Forelimb muscle (tissue), 1 donor: ENCODE data around the gene SST. TPM values are rescaled to one million over a fixed set of nuclear protein-coding genes. Genes with fewer than 3 reads are reported as not detected.
A peak's percentile ranks its signal among the peaks of the same experiment; 100 is the strongest.
"Not testable (repeated sequence)": the region's sequence is repeated elsewhere in the genome, so short reads cannot be mapped to it uniquely, and the experiment has no call there.

Experiments
- DNase-seq: peaks from one replicate; pipeline ENCODE4 v3.0.0-alpha.2; 2013; ENCODE audit warnings: low read depth
- polyA plus RNA-seq: library from polyadenylated mRNA; unstranded; fragments of 120-200 nt; gene quantifications from one replicate; pipeline ENCODE4 v1.2.1, GENCODE V29; 2013; ENCODE audit not compliant: insufficient read length

The SST gene
- polyA plus RNA-seq, 1 donor, result not detected

DNA sequence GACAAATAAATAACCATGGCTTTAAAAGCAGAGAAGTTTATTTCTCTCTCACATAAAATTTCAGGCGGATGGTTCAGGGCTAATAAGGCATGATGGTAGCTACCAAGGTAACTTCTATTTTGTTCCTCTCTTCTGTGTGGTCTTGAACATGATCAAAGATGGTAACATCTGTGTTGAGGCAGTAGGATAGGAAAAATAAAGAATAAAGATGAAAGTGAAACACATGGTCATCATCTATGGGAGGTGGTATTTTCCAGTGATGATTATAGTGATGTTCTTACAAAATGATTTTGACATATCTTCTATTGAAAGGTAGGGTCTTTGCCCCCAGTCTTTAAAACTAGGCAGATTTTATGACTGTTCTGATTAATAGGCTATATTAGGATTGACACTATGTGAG, 14.2 kb upstream of the SST start:
- no peak for DNase-seq

- DNase-seq, result not testable (repeated sequence)
Measured at GRCh38 chr3:187681756-187682155, 11.6 kb upstream of the SST start.

DNA sequence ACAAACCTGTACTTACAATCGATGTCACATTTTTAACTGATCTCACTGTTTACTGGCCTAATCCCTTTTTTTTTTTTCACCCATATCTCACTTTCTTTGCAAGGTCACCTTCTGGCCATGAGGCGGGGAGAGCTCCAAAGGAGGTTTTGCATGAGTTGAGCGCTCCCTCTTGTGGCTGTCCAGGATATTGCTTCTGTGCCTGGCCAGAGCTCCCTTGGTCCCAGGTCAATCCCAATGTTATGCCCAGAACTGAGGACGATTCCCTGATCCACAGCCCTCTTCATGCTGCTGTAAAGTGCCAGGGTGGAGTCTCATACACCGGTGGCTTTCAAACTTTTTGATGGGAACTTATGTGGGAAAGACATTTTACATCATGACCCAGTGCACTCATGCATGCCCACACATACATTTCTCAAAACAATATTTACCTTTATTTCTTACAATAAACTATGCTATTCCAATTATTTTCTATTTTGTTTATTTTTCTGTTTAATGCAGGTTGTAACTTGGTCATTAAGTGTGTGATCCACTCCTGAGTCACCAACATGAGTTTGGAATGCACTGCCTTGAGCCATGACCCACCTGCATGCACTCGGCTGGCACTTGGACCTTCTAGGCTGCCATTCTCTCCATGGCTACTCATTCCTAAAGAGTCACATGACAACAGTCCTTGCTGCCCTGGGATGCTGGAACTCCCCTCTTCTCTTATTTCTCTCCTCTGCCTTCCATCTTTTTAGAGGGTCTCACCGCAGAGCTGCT, 9.6 kb upstream of the SST start:
- DNase-seq, result peak; percentile 11

- DNase-seq, result peak; percentile 20
Measured at GRCh38 chr3:187678726-187679268, 8.6 kb upstream of the SST start.

DNA sequence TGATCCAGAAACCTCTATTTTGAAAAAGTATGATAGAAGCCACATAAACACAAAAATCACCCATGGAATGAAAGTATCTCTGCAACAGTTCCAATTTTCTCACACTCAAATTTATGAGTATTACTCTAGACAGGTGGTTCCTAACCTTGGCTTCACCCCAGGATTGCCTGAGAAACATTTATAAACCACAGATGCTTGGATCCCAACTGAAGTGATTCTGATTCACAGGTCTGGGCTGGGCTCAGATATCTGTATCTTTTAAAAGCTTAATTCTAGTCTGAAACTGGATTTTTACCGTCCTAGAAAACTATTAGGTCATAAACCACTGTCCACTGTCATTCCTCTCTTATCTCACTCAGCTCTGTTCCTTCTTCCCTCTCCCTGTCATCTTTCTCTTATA, 7.4 kb upstream of the SST start:
- no peak for DNase-seq

DNA sequence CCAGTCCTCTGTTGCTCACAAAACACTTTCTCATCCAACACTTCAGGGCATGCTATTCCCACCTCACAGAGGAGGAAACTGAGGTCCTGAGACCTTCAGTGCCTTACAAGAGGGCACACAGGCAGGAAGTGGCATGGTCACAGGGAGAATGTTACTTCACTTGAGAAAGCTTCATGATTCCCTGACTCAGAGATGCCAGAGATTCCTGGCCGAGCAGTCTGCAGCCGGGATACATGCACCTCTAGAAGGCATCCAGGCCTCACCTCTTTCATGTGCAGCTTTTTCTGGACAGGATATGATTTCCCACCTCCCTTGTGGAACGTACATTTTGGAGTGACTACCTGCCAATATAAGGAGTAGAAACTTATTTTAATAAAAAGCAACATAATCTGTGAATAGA, 2.8 kb upstream of the SST start:
- DNase-seq, result no peak

DNA sequence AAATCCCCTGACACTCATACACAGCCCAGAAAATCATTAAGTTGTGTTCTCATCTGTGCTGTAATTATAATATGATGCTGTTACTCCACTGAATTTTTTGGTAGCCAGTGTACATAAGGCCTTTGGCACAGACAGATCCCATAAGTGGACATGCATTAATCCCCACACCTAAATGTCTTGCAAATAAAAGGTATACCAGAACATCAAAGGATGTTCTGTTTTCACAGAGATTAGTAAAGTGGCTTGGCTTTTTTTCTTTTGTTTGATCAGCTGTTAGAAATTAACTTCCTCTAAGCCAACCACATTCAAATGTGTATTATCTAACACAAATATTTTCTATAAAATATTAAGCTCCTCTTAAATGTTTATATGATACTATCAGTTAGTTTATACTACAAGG, 2.7 kb downstream of the SST start:
- DNase-seq, result no peak

GRCh38 chr3:187665764-187666402, 4.3 kb downstream of the SST start:
- no peak for DNase-seq

GRCh38 chr3:187665010-187665409, 5.2 kb downstream of the SST start:
- DNase-seq, result no peak

DNA sequence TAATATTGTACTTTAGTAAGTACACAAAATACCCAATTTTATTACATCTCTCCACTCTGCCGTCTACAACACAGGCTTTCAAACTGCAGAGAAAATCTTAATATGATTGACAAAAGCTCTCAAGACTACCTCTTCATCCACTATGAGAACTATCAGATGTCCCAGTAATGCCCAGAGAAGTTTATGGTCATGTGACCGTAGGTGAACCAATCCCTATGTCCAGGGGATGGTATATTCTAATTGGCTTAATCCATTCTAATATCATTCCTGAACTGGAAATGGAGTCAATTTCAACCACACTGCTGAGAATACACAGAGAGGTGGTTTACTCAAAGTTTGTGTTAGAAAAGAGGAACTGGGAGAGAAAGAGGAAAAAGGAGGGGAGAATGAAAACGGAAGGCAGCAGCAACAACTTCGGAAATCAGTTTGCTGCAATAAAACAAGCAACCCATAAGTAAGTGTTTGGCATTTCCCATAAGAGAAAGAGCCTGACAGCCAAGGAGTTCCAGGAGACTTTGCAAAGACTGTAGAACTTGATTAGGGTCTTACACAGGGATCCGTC, 7.3 kb downstream of the SST start:
- DNase-seq, result no peak

DNA sequence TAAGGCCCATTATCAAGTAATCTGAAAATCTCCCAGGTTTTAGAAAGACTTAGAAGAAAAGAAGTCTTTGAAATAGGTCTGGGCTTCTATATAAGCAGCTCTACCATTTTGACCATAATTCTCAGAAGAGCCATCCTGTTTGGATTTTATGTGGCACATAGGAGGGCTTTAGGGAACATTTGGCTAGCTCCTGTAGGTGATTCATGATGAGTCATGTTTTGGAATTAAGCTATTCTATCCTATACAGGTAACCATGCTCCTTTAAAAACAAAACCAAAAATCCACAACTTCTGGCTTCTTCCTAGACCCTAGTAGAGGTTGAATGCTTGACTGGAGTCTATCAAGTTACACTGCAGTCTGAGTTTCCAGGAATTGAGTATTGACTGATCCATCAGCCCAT, 8.9 kb downstream of the SST start:
- no peak for DNase-seq

- DNase-seq, result no peak
Measured at GRCh38 chr3:187651282-187651681, 18.9 kb downstream of the SST start.

GRCh38 chr3:187648177-187648576, 22.0 kb downstream of the SST start:
- no peak for DNase-seq

GRCh38 chr3:187646906-187647660, 23.1 kb downstream of the SST start:
- DNase-seq, result no peak

DNA sequence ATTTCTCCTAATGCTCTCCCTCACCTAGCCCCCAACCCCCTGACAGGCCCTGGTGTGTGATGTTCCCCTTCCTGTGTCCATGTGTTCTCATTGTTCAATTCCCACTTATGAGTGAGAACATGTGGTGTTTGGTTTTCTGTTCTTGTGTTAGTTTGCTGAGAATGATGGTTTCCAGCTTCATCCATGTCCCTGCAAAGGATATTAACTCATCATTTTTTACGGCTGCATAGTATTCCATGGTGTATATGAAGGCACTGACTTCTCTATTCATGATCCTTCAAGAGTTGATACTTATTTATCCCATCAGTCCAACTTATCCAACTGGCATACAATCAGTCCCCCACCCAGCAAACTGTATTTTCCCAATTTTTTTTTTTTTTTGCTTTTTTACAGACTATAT, 24.8 kb downstream of the SST start:
- DNase-seq, result not testable (repeated sequence)

- no peak for DNase-seq
Measured at GRCh38 chr3:187642861-187643260, 27.3 kb downstream of the SST start.

DNA sequence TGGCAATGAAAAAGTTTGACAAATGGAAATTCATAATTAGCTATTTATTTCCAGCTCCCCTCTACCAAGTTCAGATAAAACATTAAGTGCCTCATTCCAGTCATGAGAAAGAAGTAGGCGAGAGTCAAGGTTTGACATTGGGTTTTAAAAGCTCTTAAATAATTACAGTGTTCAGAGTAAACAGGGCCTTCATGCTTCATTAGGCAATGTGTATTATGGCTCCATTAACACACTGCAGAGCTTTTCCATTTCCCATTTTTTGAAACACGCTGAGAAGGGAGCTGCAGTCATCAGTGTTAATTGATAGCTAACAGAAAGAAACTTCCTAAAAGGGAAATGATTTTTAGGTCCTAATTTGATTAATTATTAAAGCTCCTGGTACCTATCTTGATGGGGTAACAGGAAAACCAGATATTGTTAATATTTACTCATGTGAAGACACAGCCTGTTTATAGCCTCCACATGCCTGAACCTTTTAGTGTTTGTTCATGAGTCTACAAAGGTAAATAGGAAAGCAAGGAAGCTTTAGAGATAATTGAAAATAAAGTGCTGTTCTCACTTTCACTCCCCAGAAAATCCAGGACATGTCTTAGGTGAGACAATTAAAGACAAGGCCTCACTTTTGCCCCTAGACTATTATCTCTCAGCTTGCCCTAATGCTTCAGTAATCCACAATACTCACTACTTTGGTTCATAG, 28.7 kb downstream of the SST start:
- no peak for DNase-seq

- no peak for DNase-seq
Measured at GRCh38 chr3:187640569-187641059, 29.6 kb downstream of the SST start.

GRCh38 chr3:187639927-187640568, 30.1 kb downstream of the SST start:
- DNase-seq, result no peak

- DNase-seq, result no peak
Measured at GRCh38 chr3:187636528-187636927, 33.7 kb downstream of the SST start.

DNA sequence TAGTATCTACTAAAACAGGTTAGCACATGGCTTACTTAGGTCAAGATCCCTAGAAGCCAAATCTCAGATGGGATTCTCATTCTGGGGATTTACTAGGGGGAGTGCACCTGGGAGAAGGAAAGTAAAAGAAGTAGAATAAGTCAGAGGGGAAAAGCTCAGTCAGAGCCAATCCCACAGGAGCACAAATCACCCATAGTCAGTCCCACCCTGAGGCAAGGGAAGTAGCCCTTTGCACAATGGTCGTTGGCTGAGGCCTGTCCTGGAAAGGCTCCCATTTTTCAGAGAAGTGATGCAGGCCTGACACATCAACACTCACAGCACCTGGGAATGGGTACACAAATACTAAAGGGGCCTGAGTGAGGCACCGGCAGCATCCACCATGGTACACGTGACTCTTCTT, 39.8 kb downstream of the SST start:
- no peak for DNase-seq
